HG03575 (cell line): ENCODE measurements around the gene ITIH4.

Experiments used
- ATAC-seq: cut with Tn5 transposase; IDR thresholded peaks from one replicate; pipeline ENCODE4 v1.9.1; 2021; ENCODE audit not compliant: unreplicated experiment, insufficient number of reproducible peaks, low FRiP score; ENCODE audit errors: extremely low read depth

ITIH4 gene

DNA sequence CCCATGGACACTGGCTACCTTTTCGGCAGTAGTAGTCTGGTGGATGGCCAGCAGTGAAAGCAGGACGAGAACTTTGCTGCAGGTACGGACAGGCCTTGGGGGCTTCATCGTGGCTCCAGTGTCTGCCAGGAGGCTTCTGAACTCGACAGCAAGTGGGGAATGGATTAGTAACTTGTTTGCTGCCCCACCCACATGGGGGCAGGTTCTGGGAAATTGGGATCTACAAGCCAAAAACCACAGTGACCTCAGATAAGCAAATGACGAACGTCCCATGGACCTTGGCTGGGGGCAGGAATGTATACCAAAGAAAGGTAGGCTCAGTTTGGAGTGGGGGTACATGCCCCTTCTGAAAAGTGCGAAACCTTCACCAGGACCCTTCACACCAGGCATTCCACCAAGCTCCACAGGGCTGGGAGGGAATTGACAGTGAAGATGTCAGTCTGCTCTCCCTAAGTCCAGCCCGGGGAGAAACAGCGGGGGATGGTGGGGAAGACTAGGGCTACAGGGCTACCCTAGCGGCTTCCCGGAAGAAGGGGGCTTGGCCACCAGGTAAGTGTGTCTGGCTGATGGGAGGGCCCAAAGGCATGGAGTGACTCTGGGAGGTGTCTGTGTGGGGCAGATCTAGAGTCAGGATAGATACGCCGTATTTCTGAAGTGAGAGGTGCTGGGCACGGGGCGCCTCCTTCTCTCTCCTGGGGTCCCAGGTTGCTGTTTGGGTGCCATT is at the start of gene ITIH4:
Gene ITIH4, minus strand, starts transcription at position 138 of the 724 bp plus-strand sequence. Its CDS starts 30 bp downstream, at position 108.
- no peak for ATAC-seq

DNA sequence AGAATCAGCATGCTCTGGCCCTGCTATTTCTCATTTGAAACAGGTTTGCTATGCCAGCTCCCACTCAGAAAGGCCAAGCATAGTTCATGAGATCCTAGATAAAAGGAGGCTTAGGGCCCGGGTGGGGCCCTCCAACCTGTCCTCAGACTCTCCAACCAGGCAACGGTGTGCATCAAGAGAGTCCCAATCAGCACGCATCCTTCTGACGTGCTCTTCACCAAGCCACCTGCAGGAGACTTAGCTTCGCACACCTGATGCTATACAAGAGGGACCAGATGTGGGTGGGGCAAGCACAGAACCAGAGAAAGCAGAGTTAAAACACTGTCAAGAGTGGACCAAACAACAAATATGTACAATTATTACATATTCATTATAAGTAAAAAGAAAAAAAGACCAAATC is 49.6 kb upstream of the ITIH4 start:
- ATAC-seq, result no peak

DNA sequence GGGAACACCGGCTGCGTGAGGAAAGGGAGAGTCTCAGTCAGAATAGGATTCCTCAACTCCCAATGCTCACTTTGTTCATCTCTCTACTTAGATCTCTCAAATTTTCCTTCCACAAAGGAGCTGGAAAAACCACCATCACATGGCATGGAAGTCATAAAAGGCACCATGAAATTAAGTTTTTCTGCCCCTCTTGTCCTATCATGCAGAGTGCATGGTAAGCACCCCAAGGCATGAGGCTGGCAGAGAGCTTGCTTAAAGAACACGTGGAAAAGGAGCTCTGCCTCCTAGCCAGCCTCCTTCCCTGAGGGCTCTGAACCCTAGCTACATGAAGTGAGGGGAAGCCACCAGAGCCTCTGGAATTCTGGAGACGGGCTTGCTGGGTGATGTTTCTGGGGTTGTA is 49.1 kb upstream of the ITIH4 start:
- ATAC-seq, result no peak

DNA sequence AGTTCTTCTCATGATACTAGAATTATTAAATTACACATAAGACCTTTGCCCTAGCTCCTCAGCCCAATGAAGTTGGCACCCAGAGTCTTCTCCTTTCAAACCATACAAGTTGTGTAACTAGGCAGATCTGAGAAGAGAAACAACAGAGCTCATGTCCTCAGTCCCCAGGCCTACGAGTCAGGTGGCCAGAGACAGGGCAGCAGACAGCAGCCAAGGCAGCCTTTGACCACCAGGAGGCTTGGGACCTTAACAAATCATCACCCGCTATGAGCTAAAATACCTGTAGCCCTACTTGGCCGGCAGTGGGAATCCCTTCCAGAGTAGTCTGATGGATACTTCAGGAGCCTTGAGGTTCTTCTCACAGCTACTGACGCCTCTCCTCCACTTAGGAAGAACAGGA is 48.6 kb upstream of the ITIH4 start:
- no peak for ATAC-seq

DNA sequence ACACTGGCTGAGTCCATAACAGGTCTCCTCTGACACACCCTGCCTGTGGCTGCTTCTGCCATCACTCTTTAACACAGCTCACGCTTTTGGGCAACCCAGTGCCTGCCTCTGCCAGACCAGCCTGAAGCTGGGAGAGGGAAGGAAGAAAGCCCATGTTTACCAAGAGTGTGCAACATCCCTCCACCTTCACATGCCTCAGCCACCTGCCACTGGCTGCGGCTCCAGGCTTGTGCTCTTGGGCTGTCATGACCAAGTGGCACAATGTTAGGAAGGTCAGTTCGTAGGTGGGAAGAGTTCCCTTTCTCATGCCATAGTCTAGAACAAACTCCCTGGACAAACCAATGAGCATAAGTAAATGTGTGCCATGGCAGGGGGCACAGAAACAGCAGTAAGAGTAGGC is 46.6 kb upstream of the ITIH4 start:
- ATAC-seq, result no peak

DNA sequence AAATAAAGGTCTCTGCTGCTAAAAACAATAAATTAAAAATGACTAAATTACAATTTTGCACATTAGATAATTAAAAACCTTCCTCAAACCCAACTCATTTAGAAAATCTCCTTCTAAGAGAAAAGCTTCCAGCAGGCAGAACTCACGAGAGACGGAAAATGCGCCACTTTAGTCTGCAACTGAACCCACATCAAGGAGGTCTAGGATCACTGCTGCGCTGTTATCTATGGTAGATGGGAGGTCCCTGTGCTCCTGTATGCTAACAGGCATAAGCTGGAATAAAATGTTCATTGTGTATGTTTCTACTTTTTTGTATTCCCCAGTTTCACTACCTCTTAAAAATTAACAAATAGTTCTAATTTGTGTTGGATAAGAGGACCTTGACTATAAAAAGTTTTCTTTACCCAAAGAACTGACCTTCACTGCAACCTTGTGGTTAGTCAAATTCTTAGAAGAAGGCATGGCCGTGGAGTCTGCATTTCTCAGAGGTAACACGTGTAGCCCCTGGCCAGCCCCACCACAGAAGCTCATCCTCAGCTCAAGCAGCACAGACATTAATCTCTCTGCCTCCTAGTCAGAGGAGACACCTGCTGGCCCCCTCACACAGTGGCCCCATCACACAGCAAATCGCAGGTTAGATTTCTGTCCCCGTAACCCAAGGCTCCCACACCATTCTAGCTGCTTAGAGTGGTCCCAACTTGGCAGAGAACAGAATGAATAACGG is 44.6 kb upstream of the ITIH4 start:
- no peak for ATAC-seq

DNA sequence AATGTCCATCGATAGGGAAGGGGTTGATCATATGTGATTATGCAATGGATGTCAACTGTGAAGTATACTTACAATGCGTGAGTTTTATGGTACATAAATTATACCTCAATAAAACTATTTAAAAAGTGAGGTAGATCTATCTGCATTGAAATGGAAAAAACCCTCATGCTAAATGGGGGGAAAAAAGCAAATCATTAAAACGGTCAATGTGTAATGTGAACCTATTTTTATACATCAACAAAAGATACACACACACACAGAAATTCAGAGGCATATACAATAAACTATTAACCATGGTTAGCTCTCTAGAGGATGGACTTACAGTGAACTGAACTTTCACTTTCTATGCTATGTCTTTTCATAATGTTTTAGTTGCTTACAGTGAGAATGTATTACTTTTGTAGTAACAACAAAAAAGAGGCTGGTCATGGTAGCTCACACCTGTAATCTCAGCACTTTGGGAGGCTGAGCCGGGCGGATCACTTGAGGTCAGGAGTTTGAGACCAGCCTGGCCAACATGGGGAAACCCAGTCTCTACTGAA is 43.8 kb upstream of the ITIH4 start:
- ATAC-seq, result no peak

DNA sequence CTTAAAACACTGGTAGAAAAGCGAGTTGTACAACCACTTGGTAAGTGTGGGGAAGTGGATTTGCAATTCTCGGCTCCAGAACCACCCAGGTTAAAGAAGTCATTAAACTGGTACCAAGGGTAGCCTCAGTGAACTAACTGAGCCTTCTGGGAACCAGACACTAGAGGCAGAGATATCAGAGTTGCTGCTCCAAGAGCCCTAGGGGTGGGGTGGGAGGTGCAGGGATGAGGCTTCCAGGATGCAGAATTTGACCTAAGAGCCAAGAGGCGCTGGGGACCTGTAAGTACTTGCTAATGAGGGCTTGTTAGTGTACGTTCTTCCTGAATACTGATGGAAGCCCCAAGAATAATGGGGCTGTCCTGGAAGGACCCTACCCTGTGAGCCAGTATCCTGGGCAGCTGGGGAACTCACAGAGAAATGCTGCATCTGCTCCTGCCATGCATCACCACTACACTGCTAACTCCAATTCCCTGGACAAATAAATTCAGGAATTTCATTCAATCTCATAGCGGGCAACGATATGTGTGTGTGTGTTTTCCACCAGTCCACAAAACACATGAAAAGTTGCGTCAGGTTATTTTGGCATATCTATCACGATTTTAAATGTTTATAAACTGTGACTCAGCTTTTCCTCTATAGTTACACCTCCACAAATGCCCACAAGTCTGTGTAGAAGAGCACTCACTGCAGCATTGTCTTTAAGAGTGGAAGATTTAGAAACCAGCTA is 43.1 kb upstream of the ITIH4 start:
- ATAC-seq, result no peak

DNA sequence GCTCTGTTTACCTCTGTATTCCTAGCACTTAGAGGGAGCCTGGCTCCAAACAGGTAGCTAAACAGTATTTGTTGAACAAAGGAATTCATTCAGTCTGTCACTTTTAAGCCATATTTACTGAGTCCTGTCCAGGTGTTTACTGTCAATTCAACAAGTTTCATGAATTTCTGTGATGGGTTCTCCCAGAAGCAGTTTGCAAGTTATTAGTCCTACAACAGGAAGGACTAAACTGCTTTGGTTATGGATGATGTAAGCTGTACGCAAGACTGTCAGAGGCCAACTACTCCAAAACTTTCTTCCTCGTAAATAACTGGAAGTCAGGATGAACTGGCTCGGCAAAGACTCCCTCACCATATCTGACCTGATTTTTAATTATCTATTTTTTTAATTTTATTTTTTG is 41.8 kb upstream of the ITIH4 start:
- ATAC-seq, result no peak

DNA sequence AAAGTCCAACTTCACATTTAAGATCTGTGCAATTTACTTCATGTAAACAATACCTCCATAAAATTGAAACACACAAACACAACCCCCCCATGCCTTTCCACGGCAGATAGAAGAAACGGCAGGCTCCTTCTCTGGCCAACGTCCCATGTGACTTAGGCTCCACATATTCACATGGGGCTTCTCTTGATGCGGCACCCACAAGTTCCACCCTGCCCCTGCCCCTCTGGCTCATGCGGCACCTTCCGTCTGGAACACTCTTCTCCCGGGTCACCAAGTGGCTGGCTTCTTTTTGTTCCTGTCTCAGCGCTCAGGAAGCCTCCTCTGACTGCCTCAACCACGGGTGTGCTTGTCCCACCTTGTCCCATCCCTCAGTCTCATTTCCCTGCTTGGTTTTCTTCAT is 41.3 kb upstream of the ITIH4 start:
- no peak for ATAC-seq

DNA sequence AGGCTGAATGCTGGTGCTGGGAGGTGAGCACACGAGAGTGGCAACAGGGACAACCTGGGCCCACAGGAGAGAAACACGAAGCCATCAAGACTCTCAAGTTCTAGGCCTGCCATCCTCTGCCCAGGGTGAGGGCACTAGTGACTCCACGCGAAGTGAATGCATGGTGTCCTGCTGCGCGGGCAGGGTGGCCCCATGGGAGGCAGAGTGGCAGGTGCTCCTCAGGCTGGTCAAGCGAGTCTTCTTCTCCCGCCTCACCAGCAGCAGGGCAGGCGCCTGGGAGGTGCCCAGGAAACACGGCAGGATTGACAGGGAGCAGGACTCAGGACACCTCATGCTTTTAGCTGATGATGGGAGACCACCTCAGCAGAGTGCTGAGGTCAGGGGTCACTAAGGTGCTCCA is 40.0 kb upstream of the ITIH4 start:
- no peak for ATAC-seq

DNA sequence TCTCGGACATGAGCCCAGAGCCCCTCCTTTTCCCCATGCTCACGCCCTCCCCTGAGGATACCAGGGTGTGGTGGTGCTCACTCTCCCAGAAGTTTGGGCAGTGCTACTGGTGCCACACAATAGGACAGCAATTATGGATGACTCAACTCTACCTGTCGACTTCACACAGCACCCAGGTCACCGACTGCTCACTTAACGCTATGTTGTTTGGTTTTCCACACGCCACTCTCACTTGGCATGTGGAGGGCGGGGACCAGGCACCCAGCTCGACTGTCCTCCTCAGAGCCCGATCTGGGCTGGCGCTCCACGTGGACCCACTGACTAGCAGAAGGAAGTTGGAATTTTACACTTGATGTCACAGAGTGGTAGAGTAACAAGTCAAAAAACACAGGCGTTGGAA is 36.0 kb upstream of the ITIH4 start:
- ATAC-seq, result no peak

DNA sequence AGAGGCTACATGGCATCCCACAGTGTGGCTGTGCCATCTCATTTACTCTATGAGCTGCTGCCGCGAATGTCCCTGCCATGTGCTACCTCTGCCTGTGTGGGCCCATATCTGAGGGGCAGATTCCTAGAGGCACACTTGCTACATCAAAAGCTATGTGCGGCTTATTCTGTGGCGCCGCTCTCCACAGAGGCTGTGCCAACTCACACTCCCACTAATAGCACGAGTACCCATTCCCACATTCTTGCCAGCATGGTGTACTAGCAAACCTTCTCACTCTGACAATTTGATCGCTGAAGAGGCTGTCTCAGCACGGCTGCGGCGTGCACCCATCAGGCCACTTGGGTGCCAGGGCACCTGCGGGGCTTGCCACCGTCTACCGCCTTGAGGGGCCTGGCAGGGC is 35.5 kb upstream of the ITIH4 start:
- ATAC-seq, result no peak

DNA sequence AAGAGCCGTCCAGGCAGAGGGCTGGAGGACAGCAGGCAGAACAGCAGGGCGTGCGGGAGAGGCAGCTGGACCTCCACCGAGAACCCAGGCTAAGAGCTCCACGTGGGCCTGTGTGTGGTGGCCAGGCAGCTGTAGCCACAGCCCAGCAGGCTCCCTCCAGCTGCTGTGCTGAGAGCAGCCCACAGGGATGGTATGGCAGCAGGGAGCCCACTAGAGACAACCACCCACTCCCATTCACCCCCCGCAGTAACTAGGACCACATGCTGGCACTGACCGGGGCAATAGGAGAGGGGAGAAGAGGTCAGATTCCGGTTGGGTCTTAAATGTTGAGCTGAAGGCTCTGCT is 29.9 kb upstream of the ITIH4 start:
- ATAC-seq, result no peak

DNA sequence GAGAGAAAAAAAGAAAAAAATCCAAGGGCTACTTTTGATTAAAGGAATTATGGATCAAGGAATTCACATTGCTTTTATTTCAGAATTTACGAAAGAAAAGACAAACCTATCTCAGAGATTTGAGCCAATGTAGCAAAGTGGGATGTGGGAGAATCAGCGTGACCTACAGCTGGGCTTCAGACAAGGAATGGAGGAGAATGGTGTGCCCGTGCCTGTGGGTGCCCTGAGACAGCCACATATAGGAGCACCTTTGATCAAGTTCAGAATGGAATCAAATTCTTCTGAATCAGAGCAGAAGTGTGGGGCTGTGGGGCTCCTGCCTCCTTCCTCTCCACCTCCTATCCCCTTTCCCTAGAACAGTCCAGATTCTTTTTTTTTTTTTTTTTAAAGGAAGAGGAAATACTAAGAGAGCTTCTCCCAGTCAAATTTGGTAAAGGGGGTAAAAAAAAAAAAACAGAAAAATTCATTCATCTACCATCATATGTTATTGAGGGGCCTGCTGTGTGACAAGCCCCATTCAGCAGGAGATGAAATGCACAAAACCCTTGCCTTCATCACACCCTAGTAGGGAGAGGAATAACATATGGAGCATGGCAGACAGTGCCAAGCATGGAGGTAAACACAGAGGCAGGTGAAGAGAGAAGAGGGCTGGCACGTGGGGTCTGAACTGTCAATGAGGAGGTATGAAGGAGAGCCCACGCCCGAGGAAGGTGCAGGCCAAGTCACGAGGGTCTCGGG is 29.4 kb upstream of the ITIH4 start:
- no peak for ATAC-seq

DNA sequence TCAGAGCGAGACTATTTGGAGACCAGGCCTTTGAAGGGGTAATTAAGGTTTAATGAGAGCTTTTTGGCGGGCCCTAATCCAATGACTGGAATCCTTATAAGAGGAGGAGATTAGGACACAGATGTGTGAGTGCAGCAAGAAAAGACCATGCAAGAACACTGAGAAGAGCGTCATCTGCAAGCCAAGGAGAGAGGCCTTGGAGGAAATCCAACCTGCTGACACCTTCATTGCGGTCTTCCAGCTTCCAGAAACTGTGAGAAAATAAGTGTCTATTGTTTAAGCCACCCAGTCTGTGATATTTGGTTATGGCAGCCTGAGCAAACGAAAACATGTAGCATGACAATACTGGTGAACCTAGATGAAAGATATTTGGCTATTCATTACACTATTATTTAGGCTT is 27.4 kb upstream of the ITIH4 start:
- no peak for ATAC-seq

DNA sequence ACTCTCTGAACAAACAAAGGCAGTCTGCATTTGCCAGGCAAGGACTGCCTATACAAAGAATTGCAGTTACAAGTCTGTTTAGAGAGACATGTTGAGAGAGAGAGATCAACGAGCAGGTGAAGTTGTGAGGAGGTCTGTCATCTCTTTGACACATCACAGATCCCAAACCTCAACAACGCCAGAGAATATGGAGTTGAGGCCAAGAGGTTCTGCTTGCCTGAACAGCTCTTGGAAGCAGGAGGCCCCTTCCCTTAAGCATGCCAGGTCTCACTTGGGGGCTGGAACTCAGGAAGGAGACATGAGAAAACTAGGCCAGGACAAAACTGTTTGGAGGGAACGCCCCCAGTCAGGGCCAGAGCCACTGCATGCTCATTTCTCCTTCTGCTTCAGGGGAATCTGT is 26.7 kb upstream of the ITIH4 start:
- ATAC-seq, result no peak

DNA sequence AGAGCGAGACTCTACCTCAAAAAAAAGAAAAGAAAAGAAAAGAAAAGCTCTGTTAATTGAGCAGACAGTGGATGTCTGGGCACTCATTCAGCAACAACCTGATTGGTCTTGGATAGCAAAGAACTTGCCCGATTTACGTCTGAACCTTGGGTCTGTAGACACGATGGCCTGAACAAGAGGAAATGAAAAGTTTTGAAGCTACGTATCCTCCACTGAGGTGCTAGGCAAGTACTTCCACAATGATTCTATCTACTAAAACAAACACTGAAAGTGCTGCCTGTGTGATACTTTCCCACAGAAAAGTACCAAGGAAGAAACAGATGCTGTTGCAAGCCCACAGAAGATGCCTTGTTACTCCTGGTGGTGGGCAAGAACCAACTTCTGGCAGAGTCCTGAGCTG is 26.2 kb upstream of the ITIH4 start:
- ATAC-seq, result no peak

DNA sequence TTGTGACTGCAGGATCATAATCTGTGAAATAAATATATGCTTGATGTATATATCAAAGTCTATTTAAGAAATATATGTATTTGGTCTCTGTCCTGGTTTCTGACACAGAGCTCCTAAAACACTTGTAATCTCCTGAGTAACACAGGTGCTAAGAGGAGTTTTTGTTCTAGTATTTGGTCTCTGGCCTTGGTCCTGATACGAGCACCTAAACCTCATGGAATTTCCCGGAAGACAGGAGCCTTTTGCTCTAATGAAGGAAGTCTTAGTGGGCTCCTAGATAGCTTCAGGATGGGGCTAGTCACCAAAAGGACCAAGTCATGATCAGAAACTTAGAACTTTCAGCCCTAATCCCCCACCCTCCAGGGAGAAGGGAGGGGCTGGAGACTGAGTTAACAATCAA is 23.5 kb upstream of the ITIH4 start:
- ATAC-seq, result no peak
